ENCODE results near the gene PHC2.

The PHC2 gene

GRCh38 chr1:33454646-33455282 lies 23.9 kb upstream of the PHC2 start:
- peak in 1 of 4 experiments; percentile 30 for DNase-seq

GRCh38 chr1:33446590-33446989 lies 15.7 kb upstream of the PHC2 start:
- no peak for DNase-seq

GRCh38 chr1:33445108-33445507 lies 14.2 kb upstream of the PHC2 start:
- no peak for DNase-seq

- no peak for DNase-seq
Measured at GRCh38 chr1:33443705-33444180, 12.8 kb upstream of the PHC2 start.

GRCh38 chr1:33443080-33443704 lies 12.3 kb upstream of the PHC2 start:
- DNase-seq = no peak

- DNase-seq = no peak
Measured at GRCh38 chr1:33442141-33442540, 11.2 kb upstream of the PHC2 start.

GRCh38 chr1:33441088-33441745 lies 10.3 kb upstream of the PHC2 start:
- DNase-seq = no peak

GRCh38 chr1:33439662-33440061 lies 8.8 kb upstream of the PHC2 start:
- DNase-seq = no peak

- peak in 2 of 4 experiments; percentile 38 to 48 for DNase-seq
Measured at GRCh38 chr1:33438364-33439160, 7.7 kb upstream of the PHC2 start.

- DNase-seq = no peak
Measured at GRCh38 chr1:33436557-33437285, 5.8 kb upstream of the PHC2 start.

GRCh38 chr1:33435096-33435820 lies 4.4 kb upstream of the PHC2 start:
- DNase-seq = peak; percentile 32 to 71 (median 40)

GRCh38 chr1:33434363-33434750 lies 3.5 kb upstream of the PHC2 start:
- no peak for DNase-seq

- DNase-seq = peak; percentile 94 to 99 (median 96)
Measured at GRCh38 chr1:33433509-33434362, 2.8 kb upstream of the PHC2 start.

GRCh38 chr1:33429856-33430691 lies 821 bp downstream of the PHC2 start:
- DNase-seq = no peak

- no peak for DNase-seq
Measured at GRCh38 chr1:33429332-33429731, 1.6 kb downstream of the PHC2 start.

- no peak for DNase-seq
Measured at GRCh38 chr1:33428661-33429060, 2.2 kb downstream of the PHC2 start.

GRCh38 chr1:33426916-33427315 lies 4.0 kb downstream of the PHC2 start:
- DNase-seq = no peak

GRCh38 chr1:33425900-33426299 lies 5.0 kb downstream of the PHC2 start:
- DNase-seq = no peak

- DNase-seq = no peak
Measured at GRCh38 chr1:33424610-33425009, 6.3 kb downstream of the PHC2 start.

GRCh38 chr1:33424205-33424604 lies 6.7 kb downstream of the PHC2 start:
- no peak for DNase-seq

All from suppressor macrophage (primary cell).